ENCODE results near the gene TMEM174.

GRCh38 chr5:73152411-73153388, 20.3 kb upstream of the TMEM174 start:
- TF ChIP-seq, protein P1, sequence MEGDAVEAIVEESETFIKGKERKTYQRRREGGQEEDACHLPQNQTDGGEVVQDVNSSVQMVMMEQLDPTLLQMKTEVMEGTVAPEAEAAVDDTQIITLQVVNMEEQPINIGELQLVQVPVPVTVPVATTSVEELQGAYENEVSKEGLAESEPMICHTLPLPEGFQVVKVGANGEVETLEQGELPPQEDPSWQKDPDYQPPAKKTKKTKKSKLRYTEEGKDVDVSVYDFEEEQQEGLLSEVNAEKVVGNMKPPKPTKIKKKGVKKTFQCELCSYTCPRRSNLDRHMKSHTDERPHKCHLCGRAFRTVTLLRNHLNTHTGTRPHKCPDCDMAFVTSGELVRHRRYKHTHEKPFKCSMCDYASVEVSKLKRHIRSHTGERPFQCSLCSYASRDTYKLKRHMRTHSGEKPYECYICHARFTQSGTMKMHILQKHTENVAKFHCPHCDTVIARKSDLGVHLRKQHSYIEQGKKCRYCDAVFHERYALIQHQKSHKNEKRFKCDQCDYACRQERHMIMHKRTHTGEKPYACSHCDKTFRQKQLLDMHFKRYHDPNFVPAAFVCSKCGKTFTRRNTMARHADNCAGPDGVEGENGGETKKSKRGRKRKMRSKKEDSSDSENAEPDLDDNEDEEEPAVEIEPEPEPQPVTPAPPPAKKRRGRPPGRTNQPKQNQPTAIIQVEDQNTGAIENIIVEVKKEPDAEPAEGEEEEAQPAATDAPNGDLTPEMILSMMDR (conservative IDR thresholded peaks at IDR 0.05 in 1 of 2, IDR thresholded peaks at IDR 0.05 in 1 of 2; ENCODE audit: low read depth in 1 of 2, low read length in 2 of 2): no peak
- no peak for TF ChIP-seq EZH2 (IDR thresholded peaks at IDR 0.05; ENCODE audit: low read length, missing control alignments)
